GM21576 (cell line): ENCODE measurements around the gene AJAP1.

ENCODE experiments used
- ATAC-seq: cut with Tn5 transposase; IDR thresholded peaks from one replicate; pipeline ENCODE4 v1.9.1; 2021; ENCODE audit warnings: mild to moderate bottlenecking, moderate library complexity; ENCODE audit not compliant: unreplicated experiment

AJAP1 gene

GRCh38 chr1:4677608-4678007 lies 23.2 kb downstream of the AJAP1 start:
- no peak for ATAC-seq

GRCh38 chr1:4678066-4678717 lies 23.8 kb downstream of the AJAP1 start:
- ATAC-seq = no peak

GRCh38 chr1:4681026-4681425 lies 26.6 kb downstream of the AJAP1 start:
- no peak for ATAC-seq

DNA sequence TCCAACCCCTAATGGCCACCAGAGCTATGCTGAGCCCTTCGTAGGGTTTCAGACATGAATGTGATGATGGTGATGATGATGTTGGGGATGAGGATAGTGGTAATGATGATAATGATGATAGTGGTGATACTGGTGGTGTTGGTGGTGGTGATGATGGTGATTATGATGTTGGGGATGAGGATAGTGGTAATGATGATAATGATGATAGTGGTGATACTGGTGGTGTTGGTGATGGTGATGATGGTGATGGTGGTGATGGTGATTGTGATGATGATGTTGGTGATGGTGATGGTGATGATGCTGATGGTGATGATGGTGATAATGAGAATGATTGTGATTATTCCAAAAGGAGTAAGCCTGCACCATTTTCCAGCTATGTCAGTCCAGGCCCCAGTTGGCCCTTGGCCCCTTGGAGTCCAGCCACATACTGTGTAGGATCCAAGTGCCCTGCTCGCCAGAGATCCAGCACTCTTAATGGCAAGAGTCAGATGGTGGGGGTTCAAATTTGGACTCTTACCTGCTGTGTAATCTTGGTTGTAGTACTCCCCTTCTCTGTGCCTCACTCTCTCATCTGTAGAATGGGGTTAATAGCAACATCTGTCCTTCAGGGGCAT lies 28.3 kb downstream of the AJAP1 start:
- no peak for ATAC-seq

DNA sequence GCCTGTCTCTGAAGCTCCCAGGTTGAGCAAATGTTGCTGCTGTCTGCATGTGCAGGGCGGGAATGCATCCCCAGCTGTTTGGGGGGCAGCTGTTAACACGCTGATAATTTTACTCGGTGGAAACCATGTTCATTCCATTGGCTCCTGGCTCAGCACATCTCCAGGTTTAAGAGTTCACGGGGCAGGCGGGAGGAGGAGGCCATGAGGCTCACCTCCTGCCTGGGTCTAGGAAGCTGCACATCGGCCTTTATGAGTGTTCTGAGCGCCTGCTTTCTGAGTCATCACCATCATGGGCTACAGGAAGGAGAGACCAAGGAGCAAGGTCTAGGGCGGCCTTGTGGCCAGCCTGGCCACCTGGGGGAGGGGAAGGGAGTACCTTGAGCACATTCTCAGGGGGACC lies 29.7 kb downstream of the AJAP1 start:
- no peak for ATAC-seq

GRCh38 chr1:4684864-4685522 lies 30.6 kb downstream of the AJAP1 start:
- ATAC-seq = no peak

- ATAC-seq = no peak
Observed at GRCh38 chr1:4685523-4685865, 31.1 kb downstream of the AJAP1 start.

DNA sequence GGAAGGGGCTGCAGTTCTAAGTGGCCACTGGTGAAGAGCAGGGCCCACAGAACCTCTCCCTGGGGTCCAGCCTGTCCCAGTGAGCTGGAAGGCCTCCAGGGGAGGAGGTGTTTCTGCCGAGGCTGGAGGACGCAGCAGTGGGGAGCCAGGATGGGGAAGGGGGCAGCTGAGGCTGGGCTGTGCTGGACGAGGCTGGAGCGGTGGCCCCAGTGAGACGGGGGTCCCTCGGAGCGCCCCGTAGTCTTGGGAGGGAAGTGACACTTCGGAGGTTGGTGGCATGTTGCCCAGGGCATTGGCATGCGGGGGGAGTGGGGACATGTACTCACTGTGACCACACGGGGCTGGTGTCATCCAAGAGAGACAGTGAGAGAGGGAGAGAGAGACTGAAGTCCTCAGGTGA lies 33.5 kb downstream of the AJAP1 start:
- ATAC-seq = no peak

- no peak for ATAC-seq
Observed at GRCh38 chr1:4689271-4689935, 35.0 kb downstream of the AJAP1 start.

- ATAC-seq = no peak
Observed at GRCh38 chr1:4689941-4690635, 35.7 kb downstream of the AJAP1 start.

DNA sequence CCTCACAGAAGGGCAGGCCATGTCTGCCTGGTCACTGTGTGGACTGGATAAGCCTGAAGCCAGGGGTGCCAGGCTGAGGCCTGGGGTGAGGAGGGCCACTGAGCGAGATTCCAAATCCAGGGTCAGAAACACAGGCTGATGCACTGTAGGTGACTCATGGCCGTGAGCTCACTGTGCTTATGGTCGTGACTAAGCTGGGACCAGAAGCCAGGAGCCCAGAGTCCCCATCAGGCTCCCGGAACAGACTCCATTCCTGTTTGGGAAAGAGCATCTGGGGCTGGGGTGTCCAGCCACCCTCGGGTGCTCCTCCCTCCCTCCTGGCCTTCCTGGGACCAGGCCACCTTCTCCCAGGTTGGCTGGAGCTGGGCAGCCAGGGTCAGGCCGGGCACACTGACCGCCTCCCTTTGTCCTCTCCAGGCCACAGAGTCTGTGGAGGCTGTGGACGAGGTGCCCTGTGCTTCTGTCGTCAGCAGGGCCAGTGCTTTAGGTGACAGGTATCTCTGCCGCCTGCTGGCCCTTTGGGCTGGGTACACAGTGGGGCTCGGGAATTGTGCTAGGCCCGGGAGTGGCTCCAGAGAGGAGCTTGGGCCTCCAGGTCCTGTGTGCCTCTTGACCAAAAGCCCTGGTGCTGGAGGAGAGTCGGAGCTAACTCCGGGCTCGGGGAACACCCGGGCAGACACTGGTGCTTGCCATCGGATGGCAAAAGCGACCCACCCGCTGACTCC lies 36.7 kb downstream of the AJAP1 start:
- no peak for ATAC-seq

DNA sequence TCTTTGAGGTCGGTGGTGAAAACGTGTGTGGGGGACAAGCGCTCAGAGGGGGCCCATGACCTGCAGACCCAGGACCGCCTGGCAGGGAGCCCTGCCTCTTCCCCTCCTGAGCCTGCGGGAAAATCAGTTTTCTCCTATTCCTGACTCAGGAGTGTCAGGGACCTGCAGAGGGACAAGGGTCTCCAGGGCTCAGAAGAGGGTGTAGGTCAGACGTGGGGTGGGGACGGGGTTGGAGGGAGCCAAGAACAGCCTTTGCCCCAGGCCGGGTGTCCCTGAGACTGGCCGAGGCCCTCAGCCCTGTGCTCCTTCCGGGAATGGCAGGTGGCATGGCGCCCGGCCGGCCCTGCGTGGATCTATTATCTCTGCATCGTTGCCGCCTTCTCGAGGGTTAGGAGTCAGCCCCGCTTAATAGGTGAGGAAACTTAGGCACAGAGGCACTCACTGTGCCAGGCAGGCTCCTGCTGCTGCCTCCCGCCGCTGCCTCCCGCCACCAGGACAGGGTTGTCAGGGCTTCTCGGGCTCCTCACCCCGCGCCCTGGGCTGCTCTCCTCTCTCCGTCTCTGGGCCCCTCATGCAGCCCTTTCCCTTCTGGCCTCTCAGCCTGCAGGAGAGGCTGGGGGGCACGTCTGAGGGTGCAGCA lies 37.5 kb downstream of the AJAP1 start:
- no peak for ATAC-seq

DNA sequence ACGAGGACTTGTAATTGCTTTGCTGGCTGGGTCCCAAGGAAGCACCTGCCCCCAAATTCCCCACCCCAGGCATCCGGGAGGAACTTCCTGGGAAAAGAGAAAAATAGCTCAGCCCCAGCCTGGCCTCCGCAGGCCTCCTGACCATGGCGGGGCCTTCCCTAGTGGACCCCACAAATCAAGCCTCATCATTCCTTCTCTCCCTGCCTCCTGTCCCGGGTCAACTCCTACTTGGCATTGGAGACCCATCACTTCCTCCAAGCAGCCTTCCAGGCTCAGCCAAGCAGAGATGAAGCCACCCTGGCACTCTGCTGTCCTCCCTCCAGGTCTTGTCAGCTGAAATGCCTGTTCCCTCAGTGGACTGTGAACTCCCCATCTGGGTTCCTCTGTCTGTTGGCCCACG lies 38.0 kb downstream of the AJAP1 start:
- ATAC-seq = no peak

DNA sequence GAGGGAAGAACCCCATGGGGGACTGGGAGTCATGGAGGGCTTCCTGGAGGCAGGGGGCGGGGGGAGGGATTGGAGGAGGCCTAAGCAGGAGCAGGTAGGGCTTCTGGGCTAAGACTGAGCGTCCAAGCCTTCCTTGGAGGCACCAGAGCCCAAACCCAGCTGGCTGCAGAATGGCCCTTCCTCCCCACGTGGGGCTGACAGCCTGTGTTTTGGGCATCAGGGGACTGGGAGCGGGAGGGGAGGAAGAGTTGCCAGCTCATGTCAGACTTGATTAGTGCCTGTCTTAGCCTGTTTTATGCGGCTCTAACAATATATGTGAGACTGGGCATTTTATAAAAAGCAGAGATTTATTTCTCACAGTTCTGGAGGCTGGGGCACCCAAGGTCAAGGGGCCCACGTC lies 38.9 kb downstream of the AJAP1 start:
- no peak for ATAC-seq

- no peak for ATAC-seq
Observed at GRCh38 chr1:4693891-4694290, 39.5 kb downstream of the AJAP1 start.

- ATAC-seq = no peak
Observed at GRCh38 chr1:4694492-4694891, 40.1 kb downstream of the AJAP1 start.

GRCh38 chr1:4695241-4695640 lies 40.8 kb downstream of the AJAP1 start:
- no peak for ATAC-seq

GRCh38 chr1:4696161-4696745 lies 41.8 kb downstream of the AJAP1 start:
- ATAC-seq = no peak

DNA sequence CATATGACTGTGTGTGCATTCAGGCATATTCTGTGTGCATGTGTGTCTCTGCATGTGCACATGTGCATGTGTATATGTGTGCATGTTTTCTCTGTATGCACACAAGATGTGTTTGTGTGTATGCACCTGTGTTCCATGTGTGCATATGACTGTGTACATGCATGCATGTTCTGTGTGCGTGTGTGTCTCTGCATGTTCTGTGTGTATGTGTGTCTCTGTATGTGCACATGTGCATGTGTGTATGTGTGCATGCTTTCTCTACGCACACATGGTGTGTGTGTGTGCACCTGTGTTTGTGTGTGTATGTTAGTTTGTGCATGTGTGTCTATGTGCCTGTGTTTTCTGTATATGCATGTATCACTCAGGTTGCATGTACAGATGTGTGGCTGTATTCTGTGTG lies 42.3 kb downstream of the AJAP1 start:
- ATAC-seq = no peak

- ATAC-seq = no peak
Observed at GRCh38 chr1:4697801-4698200, 43.4 kb downstream of the AJAP1 start.
